ENCODE results near the gene CDC6.

DNA sequence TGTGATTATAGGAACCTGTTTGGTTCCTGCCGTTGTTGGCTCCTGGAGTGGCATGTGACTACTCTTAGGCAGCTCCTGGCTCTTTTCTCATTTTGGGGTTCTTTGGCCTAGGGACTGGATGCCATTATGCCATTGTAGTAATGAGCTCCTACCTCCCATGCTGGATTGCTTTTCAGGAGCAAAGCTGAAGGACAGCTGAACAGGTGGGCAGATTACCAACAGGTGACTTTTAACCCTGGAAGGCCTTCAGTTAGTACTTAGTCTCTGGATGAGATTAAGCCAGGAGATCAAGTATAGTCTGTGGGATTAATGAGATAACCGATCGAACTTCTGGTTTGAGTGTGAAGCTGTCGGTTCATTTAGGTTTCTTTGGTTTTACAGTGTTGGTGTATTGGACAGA lies 43.4 kb upstream of the CDC6 start:
- TF ChIP-seq, protein P1, sequence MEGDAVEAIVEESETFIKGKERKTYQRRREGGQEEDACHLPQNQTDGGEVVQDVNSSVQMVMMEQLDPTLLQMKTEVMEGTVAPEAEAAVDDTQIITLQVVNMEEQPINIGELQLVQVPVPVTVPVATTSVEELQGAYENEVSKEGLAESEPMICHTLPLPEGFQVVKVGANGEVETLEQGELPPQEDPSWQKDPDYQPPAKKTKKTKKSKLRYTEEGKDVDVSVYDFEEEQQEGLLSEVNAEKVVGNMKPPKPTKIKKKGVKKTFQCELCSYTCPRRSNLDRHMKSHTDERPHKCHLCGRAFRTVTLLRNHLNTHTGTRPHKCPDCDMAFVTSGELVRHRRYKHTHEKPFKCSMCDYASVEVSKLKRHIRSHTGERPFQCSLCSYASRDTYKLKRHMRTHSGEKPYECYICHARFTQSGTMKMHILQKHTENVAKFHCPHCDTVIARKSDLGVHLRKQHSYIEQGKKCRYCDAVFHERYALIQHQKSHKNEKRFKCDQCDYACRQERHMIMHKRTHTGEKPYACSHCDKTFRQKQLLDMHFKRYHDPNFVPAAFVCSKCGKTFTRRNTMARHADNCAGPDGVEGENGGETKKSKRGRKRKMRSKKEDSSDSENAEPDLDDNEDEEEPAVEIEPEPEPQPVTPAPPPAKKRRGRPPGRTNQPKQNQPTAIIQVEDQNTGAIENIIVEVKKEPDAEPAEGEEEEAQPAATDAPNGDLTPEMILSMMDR (IDR thresholded peaks at IDR 0.05): no peak
- no peak for TF ChIP-seq EZH2 (IDR thresholded peaks at IDR 0.05)
